Thyroid gland (tissue), 4 donors: ENCODE results near the gene OR6B1. TPM values are rescaled to one million over a fixed set of nuclear protein-coding genes. Genes with fewer than 3 reads are reported as not detected.

Experiments used
- DNase-seq, 2 donors: peaks; one replicate each; pipeline ENCODE4 v3.0.0-alpha.2; 2019
- H3K27ac ChIP-seq, 3 donors: fragments of 200-600 bp; sonication (generic); 1 replicate in 2 of 3; 2 replicates in 1 of 3; pipeline ENCODE4 v1.5.1; 2016 to 2019; ENCODE audit warnings: mild to moderate bottlenecking in 1 of 3, moderate library complexity in 1 of 3
- H3K27me3 ChIP-seq: fragments of 200-600 bp; sonication (generic); one replicate; pipeline ENCODE4 v1.5.1; 2019
- H3K36me3 ChIP-seq, 2 donors: fragments of 200-600 bp; sonication (generic); one replicate each; pipeline ENCODE4 v1.5.1; 2016 to 2019
- H3K4me1 ChIP-seq, 2 donors: fragments of 200-600 bp; sonication (generic); one replicate each; pipeline ENCODE4 v1.5.1; 2017 to 2019
- H3K4me3 ChIP-seq, 3 donors: fragments of 200-600 bp; sonication (generic); replicated peaks in 1 of 3; 1 replicate in 2 of 3; 2 replicates in 1 of 3; pipeline ENCODE4 v1.5.1; 2016; ENCODE audit warnings: mild to moderate bottlenecking in 1 of 3
- H3K9me3 ChIP-seq: fragments of 200-600 bp; sonication (generic); one replicate; pipeline ENCODE4 v1.5.1; 2017
- CTCF ChIP-seq, 6 experiments: fragments of 200-600 bp in 3 of 6; fragments of 450-650 bp in 3 of 6; sonication (generic) in 3 of 6; IDR thresholded peaks; one replicate each; pipeline ENCODE4 v1.5.1; 2016 to 2019; ENCODE audit warnings: antibody characterized with exemption in 6 of 6, mild to moderate bottlenecking in 2 of 6, inconsistent platforms in 1 of 6, moderate library complexity in 1 of 6
- POLR2A ChIP-seq, 2 donors: fragments of 450-650 bp; IDR thresholded peaks; one replicate each; pipeline ENCODE4 v1.6.1; 2017; ENCODE audit warnings: antibody characterized with exemption in 2 of 2, mild to moderate bottlenecking in 2 of 2, moderate library complexity in 1 of 2
- WGBS, 2 donors: methylation state at CpG; one replicate each; pipeline ENCODE4 v1.1.5; 2017; 5-methylcytosine and 5-hydroxymethylcytosine counted together
- intact Hi-C: fragments of 100-400 bp; cut with DNase I; formaldehyde crosslinking; loops from one replicate; pipeline ENCODE4 v1.15.1; 2023
- total RNA-seq, 4 donors: library from RNA; depleted of rRNA; stranded (reverse); fragments of >200 nt; gene quantifications; one replicate each; pipeline ENCODE4 v1.2.3, GENCODE V29; 2016

The OR6B1 gene
- not detected for total RNA-seq

- no peak within 1 kb of the TSS for H3K4me3 ChIP-seq
- TF ChIP-seq CTCF (IDR thresholded peaks at IDR 0.05) = no peak
- TF ChIP-seq POLR2A (IDR thresholded peaks at IDR 0.05) = no peak
- no peaks in the 10 kb centered on the region for H3K36me3 ChIP-seq
- intact Hi-C loops = no loop called here
- 90 to 92% methylated on average over 4 of the region's 4 CpGs for WGBS, 2 donors
- H3K27ac ChIP-seq = no peak within 1 kb of the TSS
- H3K9me3 ChIP-seq = no peaks in the 10 kb centered on the region
- no peaks in the 10 kb centered on the region for H3K4me1 ChIP-seq
- no peaks in the 10 kb centered on the region for H3K27me3 ChIP-seq
- no peak for DNase-seq
Measured at GRCh38 chr7:144000020-144000419, at the start of gene OR6B1. TSS of gene OR6B1 (plus strand) at chr7:144000320. CDS start at chr7:144003997, 3,677 bp downstream.

GRCh38 chr7:143953421-143953820 lies 46.7 kb upstream of the OR6B1 start:
- Histone ChIP-seq H3K27ac (no peak overlapping the region), H3K36me3 (no peaks in the 10 kb centered on the region), H3K4me3 (no peak overlapping the region), H3K4me1 (no peaks in the 10 kb centered on the region), H3K27me3 (no peaks in the 10 kb centered on the region), H3K9me3 (no peaks in the 10 kb centered on the region)
- WGBS, 2 donors = 86 to 90% methylated on average over 3 of the region's 3 CpGs
- intact Hi-C loops = no loop called here
- TF ChIP-seq CTCF (IDR thresholded peaks at IDR 0.05) = no peak
- no peak for TF ChIP-seq POLR2A (IDR thresholded peaks at IDR 0.05)
- DNase-seq = no peak

GRCh38 chr7:143954135-143954534 lies 46.0 kb upstream of the OR6B1 start:
- Histone ChIP-seq H3K9me3 (no peaks in the 10 kb centered on the region), H3K27me3 (no peaks in the 10 kb centered on the region), H3K4me3 (no peak overlapping the region), H3K27ac (no peak overlapping the region), H3K4me1 (no peaks in the 10 kb centered on the region), H3K36me3 (no peaks in the 10 kb centered on the region)
- no peak for TF ChIP-seq CTCF (IDR thresholded peaks at IDR 0.05)
- TF ChIP-seq POLR2A (IDR thresholded peaks at IDR 0.05) = no peak
- no peak for DNase-seq
- 87 to 97% methylated on average over 2 of the region's 2 CpGs for WGBS, 2 donors
- intact Hi-C loops = no loop called here

GRCh38 chr7:143954544-143954943 lies 45.6 kb upstream of the OR6B1 start, which contains the start of gene OR2F1:
TSS of gene OR2F1 (plus strand) at chr7:143954844. CDS start at chr7:143959971, 5,127 bp downstream.
- DNase-seq = no peak
- Histone ChIP-seq H3K36me3 (no peaks in the 10 kb centered on the region), H3K27me3 (no peaks in the 10 kb centered on the region), H3K4me1 (no peaks in the 10 kb centered on the region), H3K27ac (no peak within 1 kb of the TSS), H3K9me3 (no peaks in the 10 kb centered on the region), H3K4me3 (no peak within 1 kb of the TSS)
- WGBS, 2 donors = 85 to 93% methylated on average over 3 of the region's 3 CpGs
- intact Hi-C loops = no loop called here
- no peak for TF ChIP-seq CTCF (IDR thresholded peaks at IDR 0.05)
- TF ChIP-seq POLR2A (IDR thresholded peaks at IDR 0.05) = no peak

- Histone ChIP-seq H3K27me3 (no peaks in the 10 kb centered on the region), H3K4me1 (no peaks in the 10 kb centered on the region), H3K36me3 (no peaks in the 10 kb centered on the region), H3K27ac (no peak overlapping the region), H3K4me3 (no peak overlapping the region), H3K9me3 (no peaks in the 10 kb centered on the region)
- intact Hi-C loops = no loop called here
- TF ChIP-seq POLR2A (IDR thresholded peaks at IDR 0.05) = no peak
- no peak for TF ChIP-seq CTCF (IDR thresholded peaks at IDR 0.05)
- WGBS, 2 donors = 58 to 62% methylated on average over 3 of the region's 3 CpGs
- no peak for DNase-seq
Measured at GRCh38 chr7:143958781-143959180, 41.3 kb upstream of the OR6B1 start.
